ENCODE results near the gene IL4R.

The IL4R gene

DNA sequence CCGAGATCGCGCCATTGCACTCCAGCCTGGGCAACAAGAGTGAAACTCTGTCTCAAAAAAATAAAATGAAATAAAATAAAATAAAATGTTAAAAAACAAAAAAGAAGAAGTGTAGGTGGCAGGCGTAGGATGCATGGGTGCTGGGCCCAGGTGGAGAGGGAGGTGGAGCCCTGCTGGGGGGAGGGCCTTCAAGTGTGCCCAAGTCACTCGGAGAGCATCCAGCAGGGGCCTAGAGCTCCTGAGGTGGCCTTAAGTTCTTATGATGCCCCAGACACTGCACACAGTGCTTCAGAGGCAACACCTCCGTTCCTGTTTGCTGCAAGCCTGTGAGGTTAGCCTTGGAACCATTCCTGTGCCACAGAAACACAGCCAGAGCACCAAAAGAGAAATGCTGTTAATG, 23.2 kb downstream of the IL4R start:
- no peak overlapping the region for H3K27ac ChIP-seq (ENCODE audit: low read depth, low read length)
- H2AK5ac ChIP-seq (ENCODE audit: low read length): no peak overlapping the region
- H3K27me3 ChIP-seq (ENCODE audit: insufficient read depth, low read length): no peaks in the 10 kb centered on the region
- H3K79me1 ChIP-seq (ENCODE audit: low read length): no peaks in the 10 kb centered on the region
- no peak overlapping the region for H3K23ac ChIP-seq (ENCODE audit: low read length)
- no peak for DNase-seq
- H2AFZ ChIP-seq (ENCODE audit: insufficient read depth, low read length, poor library complexity): no peak overlapping the region
- no peak overlapping the region for H3K4ac ChIP-seq (ENCODE audit: low read depth, low read length)
- no peak overlapping the region for H3K18ac ChIP-seq (ENCODE audit: low read length)
- no peak overlapping the region for H2BK120ac ChIP-seq (ENCODE audit: insufficient read depth, low read length, poor library complexity)
- H3K36me3 ChIP-seq (ENCODE audit: control insufficient read depth in 1 of 2, insufficient read depth in 2 of 2, low read length in 2 of 2): peaks cover 14 to 16% of the 10 kb centered on the region in 2 experiments
- no peaks in the 10 kb centered on the region for H3K4me1 ChIP-seq (ENCODE audit: control insufficient read depth in 1 of 2, insufficient read depth in 2 of 2, low read length in 2 of 2)
- no peak overlapping the region for H2BK12ac ChIP-seq (ENCODE audit: low read length)
- H4K8ac ChIP-seq (ENCODE audit: low read depth, low read length): no peak overlapping the region
- WGBS (ENCODE audit: extremely low coverage, insufficient coverage, insufficient read length): no CpG with 5 or more reads among the region's 6 CpGs
- no peak overlapping the region for H2BK5ac ChIP-seq (ENCODE audit: low read depth, low read length, poor library complexity)
- H3K9me3 ChIP-seq (ENCODE audit: insufficient read depth, low read depth, low read length): no peaks in the 10 kb centered on the region
- H3K9ac ChIP-seq (ENCODE audit: low read length): no peak overlapping the region
- no peak overlapping the region for H4K91ac ChIP-seq (ENCODE audit: low read depth, low read length)
- no peak overlapping the region for H3K4me3 ChIP-seq (ENCODE audit: low read depth, low read length)
- no peak overlapping the region for H3K14ac ChIP-seq (ENCODE audit: low read length)
- H3K4me2 ChIP-seq (ENCODE audit: low read length): no peak overlapping the region
- no peak overlapping the region for H4K12ac ChIP-seq (ENCODE audit: low read depth, low read length)
- no peaks in the 10 kb centered on the region for H3K79me2 ChIP-seq (ENCODE audit: control insufficient read depth, insufficient read depth, low read length, poor library complexity)

DNA sequence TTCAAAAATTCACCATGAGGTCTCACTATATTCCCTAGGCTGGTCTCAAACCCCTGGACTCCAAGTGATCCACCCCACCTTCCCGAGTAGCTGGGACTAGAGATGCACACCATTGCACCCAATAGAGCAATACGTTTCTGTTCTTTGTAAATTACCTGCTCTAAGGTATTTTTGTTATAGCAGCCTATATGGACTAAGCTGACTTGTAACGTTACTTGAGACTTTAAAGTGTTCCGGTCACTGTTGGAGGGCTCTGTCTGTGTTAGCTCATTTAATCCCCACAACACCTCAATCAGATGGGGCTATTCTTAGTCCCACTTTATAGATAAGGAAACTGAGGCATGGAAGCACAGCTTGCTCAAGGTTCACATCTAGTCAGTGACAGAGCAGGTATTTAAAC, 25.4 kb downstream of the IL4R start:
- Histone ChIP-seq H3K27me3 (ENCODE audit: insufficient read depth, low read length) (no peaks in the 10 kb centered on the region), H3K79me1 (ENCODE audit: low read length) (no peaks in the 10 kb centered on the region), H3K4me1 (ENCODE audit: control insufficient read depth in 1 of 2, insufficient read depth in 2 of 2, low read length in 2 of 2) (no peaks in the 10 kb centered on the region), H2BK120ac (ENCODE audit: insufficient read depth, low read length, poor library complexity) (no peak overlapping the region), H3K14ac (ENCODE audit: low read length) (no peak overlapping the region), H3K36me3 (ENCODE audit: control insufficient read depth in 1 of 2, insufficient read depth in 2 of 2, low read length in 2 of 2) (peaks cover 19 to 20% of the 10 kb centered on the region in 2 experiments), H3K27ac (ENCODE audit: low read depth, low read length) (no peak overlapping the region), H3K9me3 (ENCODE audit: insufficient read depth, low read depth, low read length) (no peaks in the 10 kb centered on the region), H2AK5ac (ENCODE audit: low read length) (no peak overlapping the region), H3K23ac (ENCODE audit: low read length) (no peak overlapping the region), H3K9ac (ENCODE audit: low read length) (no peak overlapping the region), H2BK12ac (ENCODE audit: low read length) (no peak overlapping the region), H4K91ac (ENCODE audit: low read depth, low read length) (no peak overlapping the region), H3K4ac (ENCODE audit: low read depth, low read length) (no peak overlapping the region), H3K79me2 (ENCODE audit: control insufficient read depth, insufficient read depth, low read length, poor library complexity) (no peaks in the 10 kb centered on the region), H2AFZ (ENCODE audit: insufficient read depth, low read length, poor library complexity) (no peak overlapping the region), H2BK5ac (ENCODE audit: low read depth, low read length, poor library complexity) (no peak overlapping the region), H3K4me2 (ENCODE audit: low read length) (no peak overlapping the region), H4K8ac (ENCODE audit: low read depth, low read length) (no peak overlapping the region), H3K4me3 (ENCODE audit: low read depth, low read length) (no peak overlapping the region), H4K12ac (ENCODE audit: low read depth, low read length) (no peak overlapping the region), H3K18ac (ENCODE audit: low read length) (no peak overlapping the region)
- no peak for DNase-seq
- no CpG with 5 or more reads among the region's 4 CpGs for WGBS (ENCODE audit: extremely low coverage, insufficient coverage, insufficient read length)

- Histone ChIP-seq H2BK5ac (ENCODE audit: low read depth, low read length, poor library complexity) (no peak overlapping the region), H3K79me1 (ENCODE audit: low read length) (no peaks in the 10 kb centered on the region), H3K79me2 (ENCODE audit: control insufficient read depth, insufficient read depth, low read length, poor library complexity) (no peaks in the 10 kb centered on the region), H2BK12ac (ENCODE audit: low read length) (no peak overlapping the region), H2AK5ac (ENCODE audit: low read length) (no peak overlapping the region), H3K14ac (ENCODE audit: low read length) (no peak overlapping the region), H3K36me3 (ENCODE audit: control insufficient read depth in 1 of 2, insufficient read depth in 2 of 2, low read length in 2 of 2) (peaks cover 26 to 28% of the 10 kb centered on the region in 2 experiments), H2AFZ (ENCODE audit: insufficient read depth, low read length, poor library complexity) (no peak overlapping the region), H4K8ac (ENCODE audit: low read depth, low read length) (no peak overlapping the region), H3K4me3 (ENCODE audit: low read depth, low read length) (no peak overlapping the region), H3K27ac (ENCODE audit: low read depth, low read length) (no peak overlapping the region), H4K91ac (ENCODE audit: low read depth, low read length) (no peak overlapping the region), H3K23ac (ENCODE audit: low read length) (no peak overlapping the region), H3K27me3 (ENCODE audit: insufficient read depth, low read length) (no peaks in the 10 kb centered on the region), H3K18ac (ENCODE audit: low read length) (no peak overlapping the region), H3K9me3 (ENCODE audit: insufficient read depth, low read depth, low read length) (peaks cover 2% of the 10 kb centered on the region), H3K4me2 (ENCODE audit: low read length) (no peak overlapping the region), H3K4ac (ENCODE audit: low read depth, low read length) (no peak overlapping the region), H3K4me1 (ENCODE audit: control insufficient read depth in 1 of 2, insufficient read depth in 2 of 2, low read length in 2 of 2) (no peaks in the 10 kb centered on the region), H4K12ac (ENCODE audit: low read depth, low read length) (no peak overlapping the region), H3K9ac (ENCODE audit: low read length) (no peak overlapping the region), H2BK120ac (ENCODE audit: insufficient read depth, low read length, poor library complexity) (no peak overlapping the region)
- no peak for DNase-seq
- WGBS (ENCODE audit: extremely low coverage, insufficient coverage, insufficient read length): no CpG with 5 or more reads among the region's 6 CpGs
Observed at GRCh38 chr16:27340654-27341053, 26.9 kb downstream of the IL4R start.

DNA sequence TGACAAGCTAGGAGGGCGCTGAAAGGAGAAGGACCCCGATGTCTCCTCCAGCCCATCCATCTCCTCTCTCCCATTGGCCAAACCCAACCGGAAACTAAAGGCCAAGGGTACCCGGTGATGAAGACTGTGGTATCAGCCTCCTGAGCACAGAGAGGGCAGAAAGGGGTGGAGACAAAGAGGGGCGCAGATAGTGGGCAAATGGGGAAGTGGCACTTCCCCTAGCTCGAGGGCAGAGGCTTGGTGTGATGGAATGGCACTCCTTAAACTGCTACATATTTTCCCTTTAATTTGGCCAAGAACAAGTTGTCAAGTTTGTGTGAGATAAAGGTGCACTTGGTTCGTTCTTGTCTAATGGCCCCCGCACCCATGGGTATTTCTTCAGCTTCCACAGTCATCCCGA, 27.8 kb downstream of the IL4R start:
- Histone ChIP-seq H3K4ac (ENCODE audit: low read depth, low read length) (no peak overlapping the region), H2BK12ac (ENCODE audit: low read length) (no peak overlapping the region), H2BK120ac (ENCODE audit: insufficient read depth, low read length, poor library complexity) (no peak overlapping the region), H3K4me1 (ENCODE audit: control insufficient read depth in 1 of 2, insufficient read depth in 2 of 2, low read length in 2 of 2) (no peaks in the 10 kb centered on the region), H4K8ac (ENCODE audit: low read depth, low read length) (no peak overlapping the region), H2AK5ac (ENCODE audit: low read length) (no peak overlapping the region), H4K12ac (ENCODE audit: low read depth, low read length) (no peak overlapping the region), H3K27me3 (ENCODE audit: insufficient read depth, low read length) (no peaks in the 10 kb centered on the region), H2BK5ac (ENCODE audit: low read depth, low read length, poor library complexity) (no peak overlapping the region), H3K79me1 (ENCODE audit: low read length) (no peaks in the 10 kb centered on the region), H3K36me3 (ENCODE audit: control insufficient read depth in 1 of 2, insufficient read depth in 2 of 2, low read length in 2 of 2) (peaks cover 29 to 31% of the 10 kb centered on the region in 2 experiments), H3K18ac (ENCODE audit: low read length) (no peak overlapping the region), H3K9me3 (ENCODE audit: insufficient read depth, low read depth, low read length) (peaks cover 2% of the 10 kb centered on the region), H3K27ac (ENCODE audit: low read depth, low read length) (no peak overlapping the region), H3K4me2 (ENCODE audit: low read length) (no peak overlapping the region), H3K4me3 (ENCODE audit: low read depth, low read length) (no peak overlapping the region), H2AFZ (ENCODE audit: insufficient read depth, low read length, poor library complexity) (no peak overlapping the region), H4K91ac (ENCODE audit: low read depth, low read length) (no peak overlapping the region), H3K14ac (ENCODE audit: low read length) (no peak overlapping the region), H3K23ac (ENCODE audit: low read length) (no peak overlapping the region), H3K79me2 (ENCODE audit: control insufficient read depth, insufficient read depth, low read length, poor library complexity) (no peaks in the 10 kb centered on the region), H3K9ac (ENCODE audit: low read length) (no peak overlapping the region)
- no peak for DNase-seq
- no CpG with 5 or more reads among the region's 9 CpGs for WGBS (ENCODE audit: extremely low coverage, insufficient coverage, insufficient read length)

Data from trophoblast cell (in vitro differentiated cells and primary cell).